ENCODE data around the gene SMS. TPM values are rescaled to one million over a fixed set of nuclear protein-coding genes. Genes with fewer than 3 reads are reported as not detected.
A peak's percentile ranks its signal among the peaks of the same experiment; 100 is the strongest.

SMS gene
- total RNA-seq, 1 donor from 2014 or later = 187 TPM

- Histone ChIP-seq H2AFZ (ENCODE audit: low read depth, low read length) (no peak overlapping the region), H3K36me3 (ENCODE audit: insufficient read depth, low read length) (peaks cover 7% of the 10 kb centered on the region), H3K9ac (ENCODE audit: low read length) (no peak overlapping the region), H3K4me3 (ENCODE audit: insufficient read depth, low read depth, low read length) (no peak overlapping the region), H3K4me2 (ENCODE audit: low read length) (no peak overlapping the region), H3K27ac (ENCODE audit: low read depth, low read length) (no peak overlapping the region), H4K20me1 (ENCODE audit: insufficient read depth, low read length) (no peaks in the 10 kb centered on the region), H3K4me1 (ENCODE audit: insufficient read depth, low read length) (no peaks in the 10 kb centered on the region), H3K9me3 (ENCODE audit: insufficient read depth, low read depth, low read length) (no peaks in the 10 kb centered on the region), H3K79me2 (ENCODE audit: insufficient read depth, low read length) (no peaks in the 10 kb centered on the region), H3K27me3 (ENCODE audit: insufficient read depth, low read length) (no peaks in the 10 kb centered on the region)
- no peak overlapping the region for H3K27ac Mint-ChIP-seq (ENCODE audit: unreplicated experiment)
- DNase-seq (ENCODE audit: low read depth) (no peak), FAIRE-seq (peak; percentile 63)
- TF ChIP-seq, protein P1, sequence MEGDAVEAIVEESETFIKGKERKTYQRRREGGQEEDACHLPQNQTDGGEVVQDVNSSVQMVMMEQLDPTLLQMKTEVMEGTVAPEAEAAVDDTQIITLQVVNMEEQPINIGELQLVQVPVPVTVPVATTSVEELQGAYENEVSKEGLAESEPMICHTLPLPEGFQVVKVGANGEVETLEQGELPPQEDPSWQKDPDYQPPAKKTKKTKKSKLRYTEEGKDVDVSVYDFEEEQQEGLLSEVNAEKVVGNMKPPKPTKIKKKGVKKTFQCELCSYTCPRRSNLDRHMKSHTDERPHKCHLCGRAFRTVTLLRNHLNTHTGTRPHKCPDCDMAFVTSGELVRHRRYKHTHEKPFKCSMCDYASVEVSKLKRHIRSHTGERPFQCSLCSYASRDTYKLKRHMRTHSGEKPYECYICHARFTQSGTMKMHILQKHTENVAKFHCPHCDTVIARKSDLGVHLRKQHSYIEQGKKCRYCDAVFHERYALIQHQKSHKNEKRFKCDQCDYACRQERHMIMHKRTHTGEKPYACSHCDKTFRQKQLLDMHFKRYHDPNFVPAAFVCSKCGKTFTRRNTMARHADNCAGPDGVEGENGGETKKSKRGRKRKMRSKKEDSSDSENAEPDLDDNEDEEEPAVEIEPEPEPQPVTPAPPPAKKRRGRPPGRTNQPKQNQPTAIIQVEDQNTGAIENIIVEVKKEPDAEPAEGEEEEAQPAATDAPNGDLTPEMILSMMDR (IDR thresholded peaks at IDR 0.05; ENCODE audit: insufficient read depth, low read depth, low read length) = no peak
- TF ChIP-seq EZH2 (IDR thresholded peaks at IDR 0.05; ENCODE audit: insufficient read depth, low read length) = no peak
- no peak overlapping the region for H3K4me3 Mint-ChIP-seq (ENCODE audit: unreplicated experiment)
- H3K27me3 Mint-ChIP-seq (ENCODE audit: low read depth, unreplicated experiment) = no peaks in the 10 kb centered on the region
- peaks cover 3% of the 10 kb centered on the region for H3K36me3 Mint-ChIP-seq (ENCODE audit: low read depth, unreplicated experiment)
- no peaks in the 10 kb centered on the region for H3K9me3 Mint-ChIP-seq (ENCODE audit: unreplicated experiment)
- peaks cover 9% of the 10 kb centered on the region for H3K4me1 Mint-ChIP-seq (ENCODE audit: low read depth, unreplicated experiment)
Observed at GRCh38 chrX:21998037-21998436, 57.5 kb downstream of the SMS start.

- Mint-ChIP-seq H3K4me3 (ENCODE audit: unreplicated experiment) (no peak overlapping the region), H3K9me3 (ENCODE audit: unreplicated experiment) (no peaks in the 10 kb centered on the region)
- TF ChIP-seq, protein P1 (IDR thresholded peaks at IDR 0.05; ENCODE audit: insufficient read depth, low read depth, low read length) = no peak
- no peak for TF ChIP-seq EZH2 (IDR thresholded peaks at IDR 0.05; ENCODE audit: insufficient read depth, low read length)
Observed at GRCh38 chrX:22004866-22005265, 64.4 kb downstream of the SMS start.

GRCh38 chrX:22012051-22012450 is 71.5 kb downstream of the SMS start:
- Histone ChIP-seq H3K27me3 (ENCODE audit: insufficient read depth, low read length) (no peaks in the 10 kb centered on the region), H3K4me2 (ENCODE audit: low read length) (no peak overlapping the region), H3K9ac (ENCODE audit: low read length) (no peak overlapping the region), H3K4me3 (ENCODE audit: insufficient read depth, low read depth, low read length) (no peak overlapping the region), H3K79me2 (ENCODE audit: insufficient read depth, low read length) (no peaks in the 10 kb centered on the region), H3K9me3 (ENCODE audit: insufficient read depth, low read depth, low read length) (no peaks in the 10 kb centered on the region), H2AFZ (ENCODE audit: low read depth, low read length) (no peak overlapping the region), H3K27ac (ENCODE audit: low read depth, low read length) (no peak overlapping the region), H3K4me1 (ENCODE audit: insufficient read depth, low read length) (no peaks in the 10 kb centered on the region), H4K20me1 (ENCODE audit: insufficient read depth, low read length) (no peaks in the 10 kb centered on the region), H3K36me3 (ENCODE audit: insufficient read depth, low read length) (no peaks in the 10 kb centered on the region)
- FAIRE-seq = no peak
- no peak for TF ChIP-seq EZH2 (IDR thresholded peaks at IDR 0.05; ENCODE audit: insufficient read depth, low read length)
- TF ChIP-seq, protein P1 (IDR thresholded peaks at IDR 0.05; ENCODE audit: insufficient read depth, low read depth, low read length) = no peak
- Mint-ChIP-seq H3K4me3 (ENCODE audit: unreplicated experiment) (no peak overlapping the region), H3K9me3 (ENCODE audit: unreplicated experiment) (no peaks in the 10 kb centered on the region), H3K36me3 (ENCODE audit: low read depth, unreplicated experiment) (peaks cover 2% of the 10 kb centered on the region), H3K4me1 (ENCODE audit: low read depth, unreplicated experiment) (no peaks in the 10 kb centered on the region), H3K27me3 (ENCODE audit: low read depth, unreplicated experiment) (no peaks in the 10 kb centered on the region), H3K27ac (ENCODE audit: unreplicated experiment) (no peak overlapping the region)
- no peak for DNase-seq (ENCODE audit: low read depth)

More at GRCh38 chrX:22004866-22005265, 64.4 kb downstream of the SMS start:
- Histone ChIP-seq H3K36me3 (ENCODE audit: insufficient read depth, low read length) (peaks cover 4% of the 10 kb centered on the region), H3K4me2 (ENCODE audit: low read length) (no peak overlapping the region), H3K27me3 (ENCODE audit: insufficient read depth, low read length) (no peaks in the 10 kb centered on the region), H3K4me3 (ENCODE audit: insufficient read depth, low read depth, low read length) (no peak overlapping the region), H2AFZ (ENCODE audit: low read depth, low read length) (no peak overlapping the region), H3K9ac (ENCODE audit: low read length) (no peak overlapping the region), H3K79me2 (ENCODE audit: insufficient read depth, low read length) (no peaks in the 10 kb centered on the region), H3K9me3 (ENCODE audit: insufficient read depth, low read depth, low read length) (no peaks in the 10 kb centered on the region), H4K20me1 (ENCODE audit: insufficient read depth, low read length) (no peaks in the 10 kb centered on the region), H3K4me1 (ENCODE audit: insufficient read depth, low read length) (no peaks in the 10 kb centered on the region), H3K27ac (ENCODE audit: low read depth, low read length) (no peak overlapping the region)
- FAIRE-seq = no peak
- DNase-seq (ENCODE audit: low read depth) = no peak
- H3K27ac Mint-ChIP-seq (ENCODE audit: unreplicated experiment) = no peak overlapping the region
- peaks cover 8% of the 10 kb centered on the region for H3K36me3 Mint-ChIP-seq (ENCODE audit: low read depth, unreplicated experiment)
- H3K27me3 Mint-ChIP-seq (ENCODE audit: low read depth, unreplicated experiment) = no peaks in the 10 kb centered on the region
- H3K4me1 Mint-ChIP-seq (ENCODE audit: low read depth, unreplicated experiment) = no peaks in the 10 kb centered on the region

Data from astrocyte (in vitro differentiated cells and primary cell).